HG03521 (cell line): ENCODE results near the gene PLA1A.

Experiments
- ATAC-seq: cut with Tn5 transposase; IDR thresholded peaks from one replicate; pipeline ENCODE4 v1.9.1; 2021; ENCODE audit warnings: mild to moderate bottlenecking, moderate library complexity; ENCODE audit not compliant: unreplicated experiment

Gene PLA1A

DNA sequence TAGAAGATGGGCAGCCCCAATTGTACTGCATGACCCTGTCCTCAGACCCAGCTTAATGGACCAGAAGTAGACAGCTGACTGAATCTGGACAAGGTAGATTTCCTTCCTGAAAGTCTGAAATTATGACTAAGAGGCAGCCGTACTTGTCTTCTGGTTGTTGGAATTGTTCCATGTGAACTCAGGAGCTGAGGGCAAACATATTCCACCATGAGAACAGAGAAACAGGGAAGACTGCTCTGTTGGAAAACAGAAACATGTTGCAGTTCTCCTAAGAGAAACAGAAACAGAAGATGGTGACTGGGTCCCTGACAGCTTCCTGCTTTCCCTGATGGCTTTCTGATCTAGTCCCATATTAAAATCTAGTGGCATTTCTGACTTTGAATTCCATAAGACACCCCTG lies 38.6 kb downstream of the PLA1A start:
- ATAC-seq, result no peak

DNA sequence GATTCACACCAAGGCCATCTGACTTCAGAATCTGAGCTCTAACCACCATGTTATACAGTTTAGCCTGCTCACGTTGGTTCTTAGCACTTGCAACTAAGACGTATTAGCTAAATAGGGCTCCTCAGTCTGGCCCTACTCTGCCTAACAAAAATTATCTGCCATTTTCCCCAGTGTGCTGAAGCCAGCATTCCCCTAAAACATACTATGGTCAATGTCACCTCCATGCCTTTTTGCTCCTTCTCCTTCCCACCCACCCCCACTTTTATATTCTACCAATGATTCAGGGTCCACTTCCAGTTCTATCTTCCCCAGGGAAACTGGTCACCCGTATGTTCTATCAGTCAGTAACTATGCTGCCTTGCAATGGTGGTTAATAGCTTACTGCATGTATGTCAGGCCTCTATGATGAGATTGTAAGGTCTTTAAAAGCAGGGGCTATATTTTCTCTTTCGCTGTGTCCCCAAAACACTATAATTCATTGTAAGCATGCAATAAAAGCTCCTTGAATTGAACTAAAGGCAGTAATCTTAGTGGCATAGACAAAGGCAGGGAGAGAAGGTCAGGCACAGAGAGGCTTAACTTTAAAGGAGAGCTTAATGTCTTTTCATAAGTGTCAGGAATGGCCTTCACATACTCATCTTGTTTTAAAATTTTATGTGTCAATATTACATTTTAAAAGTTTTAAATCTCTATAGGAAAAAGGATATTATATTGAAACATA lies 39.4 kb downstream of the PLA1A start:
- ATAC-seq, result no peak

DNA sequence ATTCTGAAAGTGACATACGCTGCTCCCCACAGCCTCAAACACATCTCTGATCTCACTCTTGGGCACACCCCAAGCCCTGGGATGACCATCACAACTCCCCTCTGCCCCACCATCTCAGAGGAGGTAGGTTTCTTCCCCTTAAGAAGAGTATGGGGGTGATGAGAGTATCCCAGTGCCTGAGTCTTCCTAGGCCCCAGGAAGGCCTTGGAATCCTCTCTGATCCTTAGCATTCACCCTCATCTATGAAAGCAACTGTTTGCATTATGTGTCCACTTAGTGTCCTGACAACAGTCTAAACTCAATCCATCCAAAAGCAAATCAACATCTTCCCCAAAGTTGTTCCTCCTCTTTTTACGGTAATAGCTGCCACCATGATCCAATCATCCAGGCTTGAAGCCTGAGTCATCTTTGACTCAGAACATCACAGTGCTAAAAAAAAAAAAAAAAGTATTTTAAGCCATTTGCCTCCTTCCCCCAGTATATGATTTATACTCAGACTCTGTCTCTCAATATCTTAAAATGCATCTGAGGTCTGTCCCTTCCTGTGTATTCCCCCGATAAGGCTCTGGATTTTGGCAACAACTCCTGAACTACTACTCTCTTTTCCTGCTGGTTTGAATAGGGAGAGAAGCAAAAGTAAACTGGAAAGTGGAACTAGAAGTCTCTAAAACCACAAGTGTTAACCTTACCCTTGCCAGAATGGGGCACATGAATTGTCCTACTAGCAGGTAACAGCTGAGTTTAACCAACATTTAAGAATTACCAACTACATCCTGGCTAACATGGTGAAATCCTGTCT lies 40.2 kb downstream of the PLA1A start:
- ATAC-seq, result peak; percentile 26

GRCh38 chr3:119639494-119640350 lies 42.0 kb downstream of the PLA1A start:
- ATAC-seq, result no peak

DNA sequence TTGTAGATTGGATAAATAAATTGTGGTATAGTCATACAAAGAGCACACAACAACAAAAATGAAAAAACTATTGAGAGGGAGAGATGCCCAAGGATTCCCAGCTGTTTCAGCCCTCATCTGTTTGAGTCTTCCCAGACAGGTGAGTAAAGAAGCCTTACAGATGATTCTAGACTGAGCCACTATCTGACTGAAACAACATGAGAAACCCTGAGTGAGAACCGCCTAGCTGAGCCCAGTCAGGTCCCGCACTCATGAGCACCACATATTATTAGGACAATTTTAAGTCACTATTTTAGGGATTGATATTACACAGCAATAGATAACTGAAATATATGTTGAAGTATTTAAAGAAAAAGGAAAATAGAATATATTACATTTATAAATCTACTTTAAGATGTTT lies 43.7 kb downstream of the PLA1A start:
- no peak for ATAC-seq

GRCh38 chr3:119642746-119643473 lies 45.2 kb downstream of the PLA1A start:
- no peak for ATAC-seq

DNA sequence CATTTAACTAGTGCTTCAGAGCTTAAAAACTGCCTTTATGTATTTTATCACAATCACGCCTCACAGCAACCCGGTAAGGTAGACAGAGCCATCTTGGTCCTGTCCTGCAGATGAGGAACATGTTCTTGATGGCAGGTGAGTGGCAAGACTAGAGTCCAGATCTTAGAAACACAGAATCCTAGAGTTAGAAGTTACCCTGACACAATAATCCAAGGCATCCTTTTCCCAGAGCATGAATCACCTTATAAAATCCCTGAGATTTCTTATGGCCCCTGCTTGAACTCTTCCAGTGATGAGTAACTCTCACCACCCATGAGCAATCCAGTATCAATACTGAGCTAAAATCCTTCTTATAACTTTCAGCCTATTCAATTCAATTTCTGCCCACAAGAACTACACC lies 45.8 kb downstream of the PLA1A start:
- no peak for ATAC-seq

DNA sequence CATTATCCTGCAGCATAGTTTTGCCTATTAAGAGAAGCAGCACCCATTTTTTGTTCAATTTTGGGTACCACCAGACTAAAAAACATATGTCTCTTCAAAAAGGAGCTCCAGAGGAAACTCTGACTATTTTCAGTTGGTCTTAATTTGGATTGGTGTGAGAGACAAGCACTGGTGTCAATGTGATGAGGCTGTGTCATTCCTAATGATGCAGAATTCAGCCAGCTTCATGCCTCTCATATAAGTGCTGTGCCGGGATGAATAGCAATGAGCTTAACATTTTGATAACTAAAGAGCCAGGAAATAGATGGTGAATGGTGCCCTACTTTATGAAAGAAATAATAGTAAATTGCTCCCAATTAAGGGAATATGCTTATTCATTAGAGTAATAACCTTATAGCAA lies 46.8 kb downstream of the PLA1A start:
- ATAC-seq, result no peak

- ATAC-seq, result no peak
These were observed 48.1 kb downstream of the PLA1A start for GRCh38 chr3:119645813-119646212.

DNA sequence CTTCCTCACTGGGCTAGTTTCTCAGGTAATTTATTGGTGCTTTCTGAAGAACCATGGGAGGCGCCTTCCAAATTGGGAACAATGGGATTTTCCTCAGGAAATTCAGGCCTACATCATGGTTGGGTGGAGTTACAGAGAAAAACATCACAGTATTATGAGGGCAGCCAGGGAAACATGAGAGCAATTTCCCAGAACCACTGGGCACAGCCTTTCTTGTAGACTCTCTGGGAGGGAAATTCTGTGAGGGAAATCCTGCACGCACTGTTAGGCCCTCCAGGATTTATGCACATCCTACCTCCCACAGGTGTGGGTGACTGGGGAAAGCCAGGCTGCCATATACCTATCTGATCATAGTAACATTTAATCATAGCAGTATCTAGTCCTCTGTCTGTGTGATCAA lies 49.5 kb downstream of the PLA1A start:
- no peak for ATAC-seq

DNA sequence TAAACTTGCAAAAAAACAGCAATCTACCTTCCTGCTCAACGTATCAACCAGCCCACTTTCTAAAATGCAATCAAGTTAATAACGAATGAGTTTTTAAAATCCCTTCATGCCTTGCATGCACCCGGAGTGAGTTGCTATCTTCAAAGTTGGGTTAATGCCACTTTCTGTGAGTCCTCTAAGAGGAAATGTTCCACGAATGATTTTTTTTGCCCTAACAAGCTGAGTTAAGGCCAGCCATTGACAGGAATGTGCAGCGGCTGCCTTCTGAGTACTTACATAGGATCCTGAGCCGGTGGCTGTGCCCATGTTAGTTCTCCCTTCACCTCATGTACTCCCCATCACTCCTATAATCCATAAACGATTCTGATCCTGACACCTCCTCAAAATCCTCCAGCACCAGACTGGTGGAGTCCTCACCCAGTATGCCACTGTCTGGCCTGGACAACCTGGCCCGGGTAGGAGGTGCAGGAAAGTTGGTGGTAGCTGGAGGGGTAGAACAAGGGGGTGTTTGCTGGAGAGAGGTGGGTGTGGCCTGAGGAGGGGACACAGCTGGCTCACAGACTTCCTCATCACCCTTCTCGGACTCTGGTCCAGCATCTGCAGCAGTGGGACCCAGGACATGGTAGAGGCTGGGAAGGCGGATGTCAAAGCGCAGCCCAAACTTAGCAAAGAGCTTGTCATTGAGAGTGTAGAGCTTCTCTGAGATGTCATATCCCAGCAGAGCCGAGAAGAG lies 50.3 kb downstream of the PLA1A start:
- ATAC-seq, result no peak

DNA sequence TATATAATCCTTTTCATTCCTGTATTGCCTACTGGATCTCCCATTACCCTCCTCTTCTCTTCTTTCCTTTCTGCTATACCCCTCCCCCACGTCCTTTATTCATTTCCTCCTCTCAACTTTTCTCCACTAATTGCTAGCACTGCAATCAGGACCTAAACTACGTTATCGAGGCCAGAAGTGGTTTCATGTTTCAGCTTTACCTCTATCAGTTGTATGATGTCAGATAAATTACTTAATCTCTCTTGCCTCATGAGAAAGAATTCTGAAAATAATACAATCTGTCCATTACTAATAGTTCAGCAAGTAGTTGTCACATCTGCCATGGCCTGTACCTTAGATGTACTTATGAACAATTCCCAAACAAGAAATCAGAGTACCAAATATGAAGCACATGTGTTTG lies 52.1 kb downstream of the PLA1A start:
- no peak for ATAC-seq

DNA sequence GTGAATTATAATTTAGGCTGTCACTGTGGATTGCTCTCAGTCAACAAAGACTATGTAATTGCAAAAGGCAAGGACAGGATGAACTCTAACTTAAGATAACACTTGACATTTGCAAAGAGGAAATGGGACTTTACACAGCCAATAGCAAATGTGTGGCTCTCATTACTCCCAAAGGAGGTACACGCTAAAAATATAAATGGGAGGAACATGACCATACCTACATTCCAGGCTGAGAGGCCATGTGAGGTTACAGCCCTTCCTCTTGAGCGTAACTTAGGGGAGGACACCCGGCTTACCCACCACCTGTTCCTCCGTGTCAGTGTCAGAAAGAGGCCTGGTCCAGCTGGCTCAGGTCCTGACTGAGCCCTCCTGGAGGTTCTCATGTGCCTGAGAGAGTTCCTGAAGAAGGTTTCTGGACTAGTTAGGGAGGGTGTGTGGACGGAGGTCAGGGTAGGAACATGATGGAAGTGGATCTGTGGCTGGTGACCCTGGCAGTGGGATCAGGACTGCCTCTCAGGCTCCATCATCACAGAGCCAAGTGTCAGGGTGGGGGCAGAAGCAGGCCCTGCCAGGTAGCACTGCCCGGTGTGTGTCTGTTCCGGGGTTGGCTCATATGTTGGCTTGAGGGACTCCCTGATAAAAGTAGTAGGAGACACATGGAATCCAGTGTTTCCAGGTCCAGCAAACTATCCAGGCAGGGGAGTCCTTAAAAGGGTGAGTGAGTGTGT lies 54.8 kb downstream of the PLA1A start:
- no peak for ATAC-seq

DNA sequence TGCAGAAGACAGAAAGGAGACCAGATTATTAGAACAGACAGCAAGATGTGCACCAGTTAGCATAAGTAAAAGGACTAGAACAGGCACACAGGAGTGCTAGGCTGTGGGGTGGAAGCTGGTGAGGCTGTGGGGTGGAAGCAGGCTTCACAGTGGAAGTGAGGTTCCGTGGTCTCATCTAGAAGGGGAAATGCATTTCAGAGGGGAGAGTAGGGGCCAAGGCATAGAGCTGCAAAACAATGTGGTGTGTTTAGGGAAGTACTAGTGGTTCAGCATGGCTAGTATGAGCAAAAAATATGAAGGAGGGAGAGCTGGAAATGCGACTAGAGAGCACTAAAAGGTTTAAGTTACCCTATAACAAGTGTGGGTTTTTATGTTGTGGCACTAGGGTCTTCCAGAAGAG lies 56.2 kb downstream of the PLA1A start:
- ATAC-seq, result no peak

DNA sequence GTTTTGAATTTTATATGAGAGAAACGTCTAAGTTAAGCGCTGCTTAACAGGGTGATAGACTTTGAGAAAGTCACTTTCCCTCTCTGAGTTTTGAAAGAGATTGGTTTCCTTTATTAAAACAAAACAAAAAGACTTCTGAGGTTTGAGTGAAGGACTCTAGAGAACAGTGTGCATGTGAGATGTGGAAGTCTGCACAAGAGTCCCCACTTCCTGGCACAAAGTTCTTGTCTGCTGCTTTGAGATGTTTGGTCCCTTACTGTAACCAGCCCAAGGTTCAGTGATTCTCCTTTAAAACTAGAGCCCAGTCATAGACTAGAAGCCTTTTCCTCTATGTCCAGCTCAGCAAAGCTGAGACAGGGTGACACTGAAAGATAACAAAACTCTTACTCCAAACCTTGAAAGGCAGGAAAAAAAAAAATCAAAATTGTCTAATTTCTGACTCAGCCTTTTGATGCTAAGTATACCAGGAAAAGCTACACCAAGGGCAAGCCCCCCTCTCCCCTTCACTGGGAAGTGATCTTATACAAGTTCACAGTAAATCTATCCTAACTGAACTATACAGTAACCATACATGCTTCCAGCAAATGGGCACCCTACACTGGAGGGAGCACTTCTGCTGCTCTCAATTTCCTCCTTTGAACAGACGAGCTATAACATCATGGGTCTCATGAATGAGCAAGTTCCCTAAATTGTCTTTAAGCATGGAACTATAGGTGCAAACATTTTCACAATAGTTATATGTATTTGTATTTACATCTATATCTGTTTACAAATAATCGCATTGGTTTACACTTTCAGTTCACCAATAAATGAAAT lies 60.4 kb downstream of the PLA1A start:
- no peak for ATAC-seq

GRCh38 chr3:119658994-119659393 lies 61.3 kb downstream of the PLA1A start:
- no peak for ATAC-seq

DNA sequence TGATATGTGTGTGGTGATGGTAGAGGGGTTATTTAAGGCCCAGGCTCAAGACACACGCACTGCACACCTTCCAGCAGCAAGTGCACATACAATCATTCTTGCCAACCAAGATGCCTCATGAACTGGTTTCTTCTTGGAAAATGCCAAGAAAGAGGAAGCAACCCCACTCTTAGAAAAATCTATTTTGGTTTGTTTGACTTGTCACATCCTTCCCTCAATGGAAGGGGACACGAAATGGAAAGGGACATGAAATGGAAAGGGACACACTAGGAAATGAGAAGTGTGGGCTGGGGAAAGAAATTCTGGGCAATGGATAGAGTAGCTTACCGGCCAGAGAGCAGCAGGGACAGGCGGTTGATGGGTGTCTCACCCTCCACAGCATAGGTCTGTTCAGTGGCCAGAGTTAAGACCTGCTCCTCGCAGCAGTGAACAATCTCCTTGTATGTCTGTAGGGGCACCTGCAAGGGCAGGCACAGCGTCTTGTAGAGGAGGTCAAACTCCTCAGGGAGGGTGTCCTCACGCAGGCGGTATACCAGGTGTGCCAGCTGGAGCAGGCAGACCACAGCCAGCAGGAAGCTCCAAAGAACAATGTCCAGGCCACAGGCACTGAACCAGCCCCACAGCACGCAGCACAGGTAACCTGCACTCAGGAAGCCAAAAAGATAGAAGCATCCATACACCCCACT lies 62.1 kb downstream of the PLA1A start:
- ATAC-seq, result no peak
